Epidermal melanocyte (primary cell): ENCODE measurements around the gene ATOSB.
A peak's percentile ranks its signal among the peaks of the same experiment; 100 is the strongest.

Experiments
- DNase-seq: peaks from one replicate; pipeline ENCODE4 v3.0.0; 2011; ENCODE audit warnings: low spot score; ENCODE audit not compliant: insufficient read length

ATOSB gene

DNA sequence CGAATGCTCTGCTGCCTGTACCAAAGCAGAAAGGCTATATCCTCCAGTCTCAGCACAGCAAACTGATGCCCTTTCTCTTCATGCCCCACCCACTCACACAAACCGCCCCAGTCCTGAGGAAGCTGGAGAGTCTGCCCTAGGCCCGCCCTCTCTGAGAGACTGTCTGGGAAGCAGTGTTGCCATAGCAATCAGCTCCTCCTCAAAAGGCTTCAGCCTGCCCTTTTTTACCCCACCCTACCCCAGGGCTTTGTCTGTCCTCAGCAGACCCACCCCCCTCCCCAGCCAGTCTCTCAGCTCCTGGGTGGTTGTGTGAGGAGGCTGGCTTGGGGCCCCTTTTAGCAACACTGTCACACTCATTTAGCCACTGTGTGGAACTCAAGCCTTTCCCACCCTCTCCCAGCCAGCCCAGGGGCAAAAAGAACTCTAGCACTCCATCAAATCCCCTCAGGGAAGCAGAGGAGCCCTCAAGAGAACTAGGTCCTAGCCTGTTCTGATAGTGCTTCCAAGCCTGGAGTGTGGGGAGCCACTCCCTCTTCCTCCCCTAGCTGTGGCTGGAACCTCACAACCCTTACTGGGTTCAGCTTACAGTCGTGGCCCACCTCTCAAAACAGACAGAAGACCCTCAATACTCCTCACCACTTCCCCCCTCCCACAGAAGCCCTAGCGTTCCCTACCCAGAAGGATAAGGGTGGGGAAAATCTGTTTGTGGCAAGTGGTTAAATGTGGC lies 1.4 kb downstream of the ATOSB start:
- peak; percentile 85 for DNase-seq

GRCh38 chr9:35112257-35113020 lies 3.2 kb downstream of the ATOSB start:
- DNase-seq: no peak

GRCh38 chr9:35111001-35111933 lies 4.4 kb downstream of the ATOSB start:
- peak; percentile 96 for DNase-seq

DNA sequence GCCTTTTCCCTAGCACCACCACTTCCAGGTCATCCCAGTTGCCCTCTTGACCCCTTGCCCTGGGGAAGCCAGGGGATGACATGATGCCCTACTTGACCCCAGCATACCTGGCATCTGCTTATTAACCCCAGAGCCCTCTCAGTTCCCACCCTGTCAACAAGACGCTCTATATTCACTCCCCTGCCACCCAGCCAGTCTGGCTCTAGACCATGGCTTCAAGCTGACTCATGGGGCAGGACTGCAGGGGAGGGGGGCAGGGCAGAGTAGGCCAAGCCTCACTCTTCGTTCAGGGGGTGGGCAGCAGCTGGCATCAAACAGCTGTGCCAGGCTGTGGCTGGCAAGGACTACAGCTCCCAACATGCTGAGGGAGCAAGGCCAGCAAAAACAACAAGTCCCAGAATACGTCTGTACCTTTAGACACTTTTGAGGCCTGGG lies 5.3 kb downstream of the ATOSB start:
- DNase-seq: no peak

DNA sequence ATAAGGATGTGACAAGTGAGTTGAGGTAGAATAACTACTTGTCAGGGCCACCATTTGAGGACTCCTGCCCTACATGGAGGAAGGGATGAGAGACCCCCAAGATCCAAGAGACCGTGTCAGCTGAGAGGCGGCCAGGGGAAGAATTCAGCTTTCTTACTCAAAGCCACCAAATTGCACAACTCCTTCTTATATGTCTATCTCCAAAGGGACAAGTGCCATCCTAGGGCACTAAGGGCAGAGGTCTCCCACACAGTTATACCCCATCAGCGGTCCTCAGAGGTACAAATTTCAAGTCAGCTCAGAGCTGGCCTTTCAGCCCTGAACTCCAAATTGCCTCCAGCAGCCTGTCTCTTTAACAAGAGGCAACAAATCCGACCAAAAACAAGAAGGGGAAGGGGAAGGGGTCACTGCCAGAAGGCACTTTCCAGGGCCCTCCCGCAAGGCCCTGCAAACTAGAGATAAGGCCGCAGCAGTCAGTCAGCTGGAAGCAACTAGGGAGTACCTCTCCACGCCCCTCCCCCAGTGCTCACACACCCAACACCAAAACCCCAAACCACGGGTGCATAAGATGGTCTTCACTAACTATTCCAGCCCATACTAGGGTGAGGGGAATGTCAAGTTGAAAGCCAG lies 6.6 kb downstream of the ATOSB start:
- no peak for DNase-seq

GRCh38 chr9:35108461-35108860 lies 7.2 kb downstream of the ATOSB start:
- DNase-seq: no peak

DNA sequence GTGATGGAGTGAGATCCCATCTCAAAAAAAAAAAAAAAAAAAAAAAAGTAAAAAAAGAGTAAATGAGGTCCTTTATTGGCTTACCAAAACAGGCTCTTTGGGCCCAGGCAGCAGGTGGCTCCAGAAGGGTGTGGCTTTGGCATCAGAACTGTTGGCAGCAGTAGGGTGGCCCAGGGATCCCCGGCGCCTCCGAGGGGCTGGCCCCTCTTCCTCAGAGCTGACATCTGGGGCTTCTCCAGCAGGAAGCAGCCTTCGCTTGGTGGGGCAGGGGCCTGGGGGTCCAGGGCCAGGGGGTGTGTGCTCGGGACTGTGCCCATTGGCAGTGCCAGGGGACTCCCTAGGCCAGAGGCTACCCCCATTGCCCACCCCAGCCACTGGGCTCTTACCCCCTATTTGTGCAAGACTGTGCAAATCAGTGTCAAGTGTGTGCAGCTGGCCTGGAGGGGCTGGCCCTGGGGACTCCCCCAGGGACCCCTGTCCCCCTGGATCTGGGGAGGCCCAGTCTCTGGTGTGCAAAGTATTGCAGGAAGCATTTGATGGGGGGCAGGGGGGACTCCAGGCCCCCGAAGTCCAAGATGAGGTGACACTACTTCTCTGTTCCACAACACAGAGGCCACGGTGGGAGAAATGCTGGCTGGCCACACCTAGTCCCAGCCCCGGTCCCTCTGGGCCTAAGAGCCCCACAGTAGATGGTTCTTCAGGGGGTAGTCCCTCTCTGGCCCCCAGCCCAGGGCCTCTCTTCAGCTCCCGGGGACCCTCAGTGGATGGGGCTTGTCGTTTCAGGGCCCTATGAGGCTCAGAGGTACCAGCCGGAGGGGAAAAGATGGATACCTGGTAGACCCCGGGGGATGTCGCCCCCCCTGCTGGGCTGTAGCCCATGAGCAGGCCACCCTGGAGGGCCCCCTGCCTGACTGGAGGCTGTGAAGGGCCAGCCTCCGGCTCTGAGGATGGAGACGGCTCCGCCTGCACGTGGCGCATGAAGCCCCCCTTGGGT lies 8.1 kb downstream of the ATOSB start:
- no peak for DNase-seq

GRCh38 chr9:35106343-35106730 lies 9.3 kb downstream of the ATOSB start:
- DNase-seq: no peak

DNA sequence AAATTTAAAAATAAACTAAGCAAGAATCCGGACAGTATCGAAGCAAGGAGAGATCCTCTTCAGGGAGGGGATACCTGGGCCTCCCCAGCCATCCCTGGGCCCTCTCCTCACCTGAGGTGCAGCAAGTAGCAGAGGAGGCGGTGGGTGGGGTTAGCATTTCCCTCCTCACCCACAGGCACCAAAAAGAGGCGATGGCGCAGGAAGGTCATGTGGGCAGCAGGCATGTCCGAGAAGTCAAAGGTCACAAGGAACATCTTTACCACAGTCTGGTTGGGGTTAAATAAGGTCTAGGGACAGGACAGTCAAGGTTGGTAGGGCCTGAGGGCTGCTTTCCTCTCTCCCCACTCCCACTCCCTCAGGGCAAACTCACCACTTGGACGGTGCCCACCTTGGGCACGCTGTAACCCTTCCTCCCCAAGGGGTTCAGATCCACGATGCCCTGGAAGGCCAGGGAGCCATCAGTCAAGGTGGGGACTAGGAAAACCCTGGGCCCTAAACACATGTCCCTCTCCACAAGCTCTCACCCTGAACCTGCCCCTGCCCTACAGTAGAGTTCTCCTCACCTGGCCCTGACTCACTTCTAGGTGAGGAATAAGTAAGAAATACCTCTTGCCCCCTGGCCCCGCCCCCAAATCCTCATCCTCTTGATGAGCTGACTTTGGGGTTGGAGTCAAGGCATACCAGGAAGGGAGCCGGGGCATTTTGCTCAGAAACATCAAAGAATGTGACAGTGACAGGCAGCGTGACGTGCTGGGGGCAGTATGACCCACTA lies 9.9 kb downstream of the ATOSB start:
- DNase-seq: no peak

- DNase-seq: no peak
Measured at GRCh38 chr9:35105126-35105525, 10.5 kb downstream of the ATOSB start.

DNA sequence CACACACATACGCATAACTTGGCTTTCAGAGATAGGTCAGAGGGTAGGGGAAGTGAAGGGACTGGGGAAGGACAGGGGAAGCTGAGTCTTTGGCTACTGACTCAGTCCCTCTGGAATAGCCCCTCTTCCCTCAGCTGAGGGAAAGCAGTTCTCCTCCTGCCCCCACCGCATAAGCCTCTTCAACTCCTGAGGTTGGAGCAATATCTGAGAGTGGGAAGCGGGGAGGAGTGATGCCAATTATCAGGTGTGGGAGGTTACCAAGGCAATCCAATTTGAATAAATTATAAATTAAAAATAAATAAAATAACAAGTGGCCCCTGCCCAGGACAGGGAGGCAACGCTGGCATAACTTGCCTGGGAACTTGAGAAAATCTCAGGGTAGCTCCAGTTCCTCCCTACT lies 11.1 kb downstream of the ATOSB start:
- DNase-seq: no peak

DNA sequence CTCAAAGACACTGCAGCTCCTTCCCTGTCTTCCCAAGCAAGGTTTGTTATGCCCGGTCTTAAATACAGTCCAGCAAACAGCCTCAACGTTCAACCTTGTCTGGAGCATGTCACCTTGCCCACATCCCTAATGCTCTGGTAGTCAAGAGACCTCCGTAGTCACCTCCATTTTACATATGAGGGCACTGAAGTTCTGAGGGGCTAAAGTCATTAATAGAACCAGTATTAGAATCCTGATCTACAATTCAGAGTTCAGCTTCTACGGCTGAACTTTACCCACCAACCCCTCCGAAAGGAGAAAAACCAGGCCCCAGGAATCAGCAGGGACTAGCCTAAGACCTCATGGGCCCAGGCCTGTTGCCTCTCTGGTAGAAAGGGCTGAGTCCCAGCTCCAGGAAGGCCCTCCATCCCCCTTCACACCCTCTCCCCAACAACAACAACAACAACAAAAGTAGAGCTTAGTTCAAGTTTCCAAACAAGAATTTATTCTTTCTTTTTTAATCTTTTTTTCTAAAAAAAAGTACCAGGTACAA lies 11.9 kb downstream of the ATOSB start:
- DNase-seq: no peak

- DNase-seq: peak; percentile 99
Measured at GRCh38 chr9:35102769-35103659, 12.6 kb downstream of the ATOSB start, which contains the start of gene STOML2. Gene STOML2, minus strand, starts transcription at chr9:35103131. Its CDS starts 37 bp downstream, at chr9:35103094.

DNA sequence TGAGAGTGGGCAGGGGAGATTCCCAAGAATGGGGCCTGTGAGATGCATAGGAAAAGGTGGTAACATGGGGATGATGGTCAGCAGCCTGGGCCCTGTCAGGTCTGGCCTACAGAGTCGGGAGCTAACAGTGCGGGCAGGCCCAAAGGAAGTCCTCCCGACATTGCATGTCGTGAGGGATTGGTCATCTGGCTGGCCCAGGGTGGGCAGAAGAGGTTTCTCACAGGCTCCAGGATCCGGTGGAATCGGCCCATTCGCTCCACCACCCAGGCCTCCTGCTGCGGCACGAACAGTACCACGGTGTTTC lies 13.2 kb downstream of the ATOSB start:
- no peak for DNase-seq

- no peak for DNase-seq
Measured at GRCh38 chr9:35097573-35097972, 18.1 kb downstream of the ATOSB start.

DNA sequence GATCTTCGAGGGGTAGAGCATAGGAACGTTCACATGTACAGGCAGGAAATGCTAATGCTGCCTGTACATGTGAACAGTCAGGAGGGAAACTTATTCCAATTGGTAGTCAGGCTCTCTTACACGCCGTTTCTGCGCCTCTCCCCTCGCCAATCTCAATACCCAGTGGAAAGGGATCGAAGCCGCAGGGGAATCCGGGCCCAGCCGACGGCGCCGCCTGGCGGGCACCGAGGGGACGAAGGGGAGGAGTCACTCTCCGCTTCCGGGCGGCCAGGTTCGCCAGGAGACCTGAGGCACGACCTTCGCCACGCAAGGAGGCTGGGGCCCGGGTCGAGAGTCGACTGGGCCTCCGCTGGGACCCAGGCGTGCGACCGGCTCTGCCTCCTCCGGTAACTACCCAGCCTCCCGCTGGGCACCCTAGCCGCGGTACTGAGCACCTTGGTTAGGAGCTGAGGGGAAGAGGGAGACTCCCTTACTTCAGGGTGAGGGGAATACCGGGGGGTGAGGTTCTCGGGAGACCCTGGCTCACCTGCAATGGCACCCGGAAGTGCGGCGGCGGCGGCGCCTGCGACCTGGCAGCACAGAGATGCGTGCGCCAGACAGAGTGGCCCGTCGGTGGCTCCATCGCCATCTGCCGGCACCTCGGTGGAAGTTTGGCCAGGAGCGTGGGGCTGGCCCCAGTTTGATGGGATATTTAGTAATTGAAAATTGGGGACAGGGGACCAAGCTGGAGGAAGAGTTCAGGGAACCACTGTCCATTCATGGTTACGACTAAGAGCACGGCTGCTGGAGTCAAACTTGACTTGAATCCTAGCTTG lies 19.4 kb downstream of the ATOSB start, which contains the start of gene PIGO:
TSS of gene PIGO (minus strand) at position 557 of the 815 bp plus-strand sequence. CDS start 1,026 bp downstream, outside the sequence.
- peak; percentile 84 for DNase-seq

GRCh38 chr9:35091536-35091935 lies 24.1 kb downstream of the ATOSB start:
- no peak for DNase-seq
